Measurements from ENCODE around the gene SSUH2. TPM values are rescaled to one million over a fixed set of nuclear protein-coding genes. Genes with fewer than 3 reads are reported as not detected.
A peak's percentile ranks its signal among the peaks of the same experiment; 100 is the strongest.

SSUH2 gene
- total and polyA plus RNA-seq, 2 of the 13 experiments (the other 11 are each of a cell fraction or from before 2014, with no cell fraction given), result 38.1 to 136 TPM

- TF ChIP-seq ZNF616 (CRISPR knock-in tag; IDR thresholded peaks at IDR 0.05; ENCODE audit: low read depth) (no peak), THYN1 (CRISPR knock-in tag; IDR thresholded peaks at IDR 0.05; ENCODE audit: borderline replicate concordance, low read depth) (no peak), ZNF720 (CRISPR knock-in tag; IDR thresholded peaks at IDR 0.05) (no peak), ZNF296 (CRISPR knock-in tag; conservative IDR thresholded peaks at IDR 0.05) (no peak), ETS1 (CRISPR knock-in tag; IDR thresholded peaks at IDR 0.05) (no peak), ZKSCAN8 (CRISPR knock-in tag; IDR thresholded peaks at IDR 0.05; ENCODE audit: borderline replicate concordance) (no peak), TIGD3 (CRISPR knock-in tag; IDR thresholded peaks at IDR 0.05; ENCODE audit: borderline replicate concordance) (no peak), ZNF33A (CRISPR knock-in tag; IDR thresholded peaks at IDR 0.05; ENCODE audit: borderline replicate concordance) (no peak), GATA4 (IDR thresholded peaks at IDR 0.05; ENCODE audit: borderline replicate concordance, low read depth) (no peak), AHR (CRISPR knock-in tag; IDR thresholded peaks at IDR 0.05) (no peak), ZNF740 (CRISPR knock-in tag; IDR thresholded peaks at IDR 0.05) (peak; percentile 84; the same call in 1 of the 2 replicates), DR1 (CRISPR knock-in tag; IDR thresholded peaks at IDR 0.05) (no peak), KAT2B (IDR thresholded peaks at IDR 0.05; ENCODE audit: borderline replicate concordance, low read depth, low read length) (no peak), REL (CRISPR knock-in tag; conservative IDR thresholded peaks at IDR 0.05) (no peak), CHD4 (IDR thresholded peaks at IDR 0.05; ENCODE audit: borderline replicate concordance, low read length) (peak; percentile 60; the same call in 1 of the 2 replicates), ZNF441 (CRISPR knock-in tag; IDR thresholded peaks at IDR 0.05; ENCODE audit: borderline replicate concordance) (no peak), TRAFD1 (CRISPR knock-in tag; IDR thresholded peaks at IDR 0.05; ENCODE audit: borderline replicate concordance) (no peak), TARDBP (CRISPR knock-in tag; IDR thresholded peaks at IDR 0.05) (0 out of 2 replicates have a peak, but pooled peaks have one; percentile 21), HDAC2 (CRISPR knock-in tag; IDR thresholded peaks at IDR 0.05) (peak; percentile 53)
- TF ChIP-seq, protein P1, sequence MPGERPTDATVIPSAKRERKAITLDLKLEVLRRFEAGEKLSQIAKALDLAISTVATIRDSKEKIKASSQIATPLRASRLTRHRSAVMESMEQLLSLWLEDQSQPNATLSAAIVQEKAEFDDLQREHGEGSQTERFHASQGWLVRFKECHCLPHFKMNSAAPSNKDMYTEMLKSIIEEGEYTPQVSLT (CRISPR knock-in tag; IDR thresholded peaks at IDR 0.05; ENCODE audit: borderline replicate concordance, low read depth), result no peak
- TF ChIP-seq, protein P2, sequence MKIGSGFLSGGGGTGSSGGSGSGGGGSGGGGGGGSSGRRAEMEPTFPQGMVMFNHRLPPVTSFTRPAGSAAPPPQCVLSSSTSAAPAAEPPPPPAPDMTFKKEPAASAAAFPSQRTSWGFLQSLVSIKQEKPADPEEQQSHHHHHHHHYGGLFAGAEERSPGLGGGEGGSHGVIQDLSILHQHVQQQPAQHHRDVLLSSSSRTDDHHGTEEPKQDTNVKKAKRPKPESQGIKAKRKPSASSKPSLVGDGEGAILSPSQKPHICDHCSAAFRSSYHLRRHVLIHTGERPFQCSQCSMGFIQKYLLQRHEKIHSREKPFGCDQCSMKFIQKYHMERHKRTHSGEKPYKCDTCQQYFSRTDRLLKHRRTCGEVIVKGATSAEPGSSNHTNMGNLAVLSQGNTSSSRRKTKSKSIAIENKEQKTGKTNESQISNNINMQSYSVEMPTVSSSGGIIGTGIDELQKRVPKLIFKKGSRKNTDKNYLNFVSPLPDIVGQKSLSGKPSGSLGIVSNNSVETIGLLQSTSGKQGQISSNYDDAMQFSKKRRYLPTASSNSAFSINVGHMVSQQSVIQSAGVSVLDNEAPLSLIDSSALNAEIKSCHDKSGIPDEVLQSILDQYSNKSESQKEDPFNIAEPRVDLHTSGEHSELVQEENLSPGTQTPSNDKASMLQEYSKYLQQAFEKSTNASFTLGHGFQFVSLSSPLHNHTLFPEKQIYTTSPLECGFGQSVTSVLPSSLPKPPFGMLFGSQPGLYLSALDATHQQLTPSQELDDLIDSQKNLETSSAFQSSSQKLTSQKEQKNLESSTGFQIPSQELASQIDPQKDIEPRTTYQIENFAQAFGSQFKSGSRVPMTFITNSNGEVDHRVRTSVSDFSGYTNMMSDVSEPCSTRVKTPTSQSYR (CRISPR knock-in tag; IDR thresholded peaks at IDR 0.05; ENCODE audit: borderline replicate concordance), result peak; percentile 88
Measured at GRCh38 chr3:8663177-8664061, 18.8 kb upstream of the SSUH2 start (continued).

All from HepG2 (cell line).